Ovary (tissue), 3 donors: ENCODE data around the gene RPS17.

Experiments used
- POLR2A ChIP-seq: fragments of 450-650 bp; IDR thresholded peaks from one replicate; pipeline ENCODE4 v1.6.1; 2017; ENCODE audit warnings: antibody characterized with exemption, mild to moderate bottlenecking, moderate library complexity
- TF ChIP-seq, protein P1 (sequence below), 3 donors: fragments of 450-650 bp in 2 of 3; fragments of 200-600 bp in 1 of 3; IDR thresholded peaks; one replicate each; pipeline versions ENCODE4 v1.5.1 to v1.8.0; 2016 to 2022; ENCODE audit warnings: antibody characterized with exemption in 3 of 3, mild to moderate bottlenecking in 1 of 3
- donor health status: DM: no; HTN: no; CAD: no.

GRCh38 chr15:82556315-82557035 is 16.2 kb upstream of the RPS17 start:
- TF ChIP-seq, protein P1, sequence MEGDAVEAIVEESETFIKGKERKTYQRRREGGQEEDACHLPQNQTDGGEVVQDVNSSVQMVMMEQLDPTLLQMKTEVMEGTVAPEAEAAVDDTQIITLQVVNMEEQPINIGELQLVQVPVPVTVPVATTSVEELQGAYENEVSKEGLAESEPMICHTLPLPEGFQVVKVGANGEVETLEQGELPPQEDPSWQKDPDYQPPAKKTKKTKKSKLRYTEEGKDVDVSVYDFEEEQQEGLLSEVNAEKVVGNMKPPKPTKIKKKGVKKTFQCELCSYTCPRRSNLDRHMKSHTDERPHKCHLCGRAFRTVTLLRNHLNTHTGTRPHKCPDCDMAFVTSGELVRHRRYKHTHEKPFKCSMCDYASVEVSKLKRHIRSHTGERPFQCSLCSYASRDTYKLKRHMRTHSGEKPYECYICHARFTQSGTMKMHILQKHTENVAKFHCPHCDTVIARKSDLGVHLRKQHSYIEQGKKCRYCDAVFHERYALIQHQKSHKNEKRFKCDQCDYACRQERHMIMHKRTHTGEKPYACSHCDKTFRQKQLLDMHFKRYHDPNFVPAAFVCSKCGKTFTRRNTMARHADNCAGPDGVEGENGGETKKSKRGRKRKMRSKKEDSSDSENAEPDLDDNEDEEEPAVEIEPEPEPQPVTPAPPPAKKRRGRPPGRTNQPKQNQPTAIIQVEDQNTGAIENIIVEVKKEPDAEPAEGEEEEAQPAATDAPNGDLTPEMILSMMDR (IDR thresholded peaks at IDR 0.05), result no peak
- TF ChIP-seq POLR2A, result no peak
